NCI-H2227 (cell line): ENCODE results near the gene LRP1.

ENCODE experiments used
- DNase-seq: peaks from one replicate; lab custom pipeline; 2025; ENCODE audit not compliant: unreplicated experiment; lab: John Stamatoyannopoulos, UW

Gene LRP1

DNA sequence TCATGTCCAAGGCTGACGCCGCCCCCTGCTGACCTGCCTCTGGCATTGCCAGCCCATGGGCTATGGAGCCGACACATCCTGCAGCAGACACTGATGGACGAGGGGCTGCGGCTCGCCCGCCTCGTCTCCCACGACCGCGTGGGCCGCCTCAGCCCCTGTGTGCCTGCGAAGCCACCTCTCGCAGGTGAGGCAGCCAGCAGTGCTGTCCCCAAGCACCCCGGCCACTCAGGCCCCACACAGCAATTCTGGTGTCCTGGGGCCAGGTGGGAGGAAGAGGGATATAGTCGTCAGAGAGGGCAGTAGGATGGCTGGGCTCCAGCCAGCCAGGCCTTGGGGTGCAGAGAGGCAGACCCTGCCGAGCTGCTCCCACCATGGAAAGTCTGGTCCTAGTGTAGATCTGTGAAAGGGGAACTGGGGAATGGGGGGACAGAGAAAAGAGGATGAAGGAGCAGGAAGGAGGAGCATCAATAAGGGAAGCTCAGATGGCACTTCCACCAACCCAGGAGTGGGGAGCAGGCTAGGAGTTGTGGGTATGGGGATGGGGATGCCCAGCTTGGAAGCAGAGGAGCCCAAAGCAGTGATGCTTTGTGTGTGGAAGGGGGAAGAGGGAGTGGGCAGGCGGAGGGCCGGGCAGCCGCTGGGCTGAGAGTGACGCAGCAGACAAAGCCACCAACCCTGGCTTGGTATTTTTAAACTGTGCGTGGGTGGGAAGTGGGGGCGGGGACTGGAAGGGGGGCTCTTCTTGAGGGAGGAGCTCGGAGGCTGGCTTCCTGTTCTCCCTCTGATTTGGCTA lies 34.7 kb upstream of the LRP1 start:
- DNase-seq, result peak; percentile 66

DNA sequence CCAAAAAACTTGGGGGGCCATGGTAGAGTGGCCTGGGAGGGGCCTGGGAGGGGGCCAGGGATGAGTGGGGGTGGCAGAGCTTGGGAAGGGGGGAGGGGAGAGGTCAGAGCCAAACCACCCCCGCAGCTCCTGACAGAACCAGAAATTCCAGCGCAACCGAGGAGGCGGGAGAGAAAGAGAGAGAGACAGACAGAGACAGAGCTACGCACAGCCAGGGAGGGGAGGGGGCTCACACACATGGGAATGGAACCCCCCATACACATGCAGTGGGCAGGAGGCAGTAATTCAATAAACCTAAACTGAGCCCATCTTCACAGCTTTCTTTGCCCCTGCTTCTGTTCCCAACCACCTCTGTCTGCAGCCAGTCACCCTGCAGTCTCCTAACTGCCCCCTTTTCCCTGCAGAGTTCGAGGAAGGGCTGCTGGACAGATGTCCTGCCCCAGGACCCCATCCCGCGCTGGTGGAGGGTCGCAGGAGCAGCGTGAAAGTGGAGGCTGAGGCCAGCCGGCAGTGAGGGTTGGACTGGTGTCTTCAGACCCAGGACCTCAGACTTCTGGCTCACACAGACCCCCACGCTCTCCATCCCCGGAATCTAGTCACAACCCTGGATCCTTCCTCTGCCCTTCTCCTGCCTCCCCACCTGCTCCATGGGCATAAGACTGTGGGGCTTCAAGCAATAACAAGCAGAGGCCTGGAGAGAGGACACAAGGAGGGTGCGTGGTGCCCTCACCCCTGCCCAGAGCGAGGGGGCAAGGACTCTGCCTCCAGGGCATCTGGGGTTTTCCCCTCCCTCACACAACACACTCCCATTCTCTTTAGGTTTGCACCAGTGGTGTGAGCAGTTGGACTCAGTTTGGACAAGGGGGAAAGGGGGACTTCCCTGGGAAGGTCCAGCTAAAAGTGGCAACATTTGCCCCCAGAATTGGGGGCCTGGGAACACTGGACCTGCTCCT lies 33.8 kb upstream of the LRP1 start:
- no peak for DNase-seq

DNA sequence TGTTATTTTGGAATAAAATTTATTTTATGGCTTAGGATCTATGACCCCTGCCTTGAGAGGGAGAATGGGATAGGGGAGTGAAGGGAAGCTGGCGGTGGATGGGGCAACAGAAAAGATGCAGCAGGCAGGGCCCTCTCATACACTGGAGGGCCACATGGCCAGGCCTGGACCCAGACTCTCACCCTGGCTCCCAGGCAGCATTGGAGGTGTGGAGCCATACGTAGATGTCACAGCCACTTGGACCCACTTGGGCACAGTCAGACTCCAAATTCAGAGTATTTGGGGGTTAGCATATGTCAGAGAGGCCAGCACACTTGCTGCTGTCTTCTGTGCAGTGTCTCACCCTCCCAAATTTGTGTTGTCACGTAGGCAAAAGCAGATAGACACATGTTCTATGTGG lies 32.8 kb upstream of the LRP1 start:
- no peak for DNase-seq

DNA sequence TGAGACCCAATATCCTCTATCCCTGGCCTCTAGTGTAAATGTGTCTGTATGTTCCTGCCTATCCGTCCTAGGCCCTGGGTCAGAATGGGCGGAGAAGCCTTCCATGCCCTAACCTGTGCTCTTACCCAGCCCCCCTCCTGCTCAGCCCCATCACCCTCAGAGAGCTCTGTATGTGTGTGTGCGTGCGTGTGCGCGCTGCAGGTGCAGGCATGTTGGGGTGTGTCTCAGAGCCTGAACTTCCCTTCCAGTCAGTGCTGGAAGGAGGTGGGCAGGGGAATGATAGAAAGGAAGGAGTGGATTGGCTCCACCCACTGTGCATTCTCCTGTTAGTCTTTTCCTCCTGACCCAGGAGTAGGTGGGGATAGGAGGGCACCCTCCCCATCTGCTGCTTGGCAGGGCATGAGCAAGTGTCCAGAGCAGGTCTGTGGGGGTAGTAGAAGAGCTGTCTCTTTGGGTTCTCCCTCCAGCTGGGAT lies 32.1 kb upstream of the LRP1 start:
- DNase-seq, result peak; percentile 65

DNA sequence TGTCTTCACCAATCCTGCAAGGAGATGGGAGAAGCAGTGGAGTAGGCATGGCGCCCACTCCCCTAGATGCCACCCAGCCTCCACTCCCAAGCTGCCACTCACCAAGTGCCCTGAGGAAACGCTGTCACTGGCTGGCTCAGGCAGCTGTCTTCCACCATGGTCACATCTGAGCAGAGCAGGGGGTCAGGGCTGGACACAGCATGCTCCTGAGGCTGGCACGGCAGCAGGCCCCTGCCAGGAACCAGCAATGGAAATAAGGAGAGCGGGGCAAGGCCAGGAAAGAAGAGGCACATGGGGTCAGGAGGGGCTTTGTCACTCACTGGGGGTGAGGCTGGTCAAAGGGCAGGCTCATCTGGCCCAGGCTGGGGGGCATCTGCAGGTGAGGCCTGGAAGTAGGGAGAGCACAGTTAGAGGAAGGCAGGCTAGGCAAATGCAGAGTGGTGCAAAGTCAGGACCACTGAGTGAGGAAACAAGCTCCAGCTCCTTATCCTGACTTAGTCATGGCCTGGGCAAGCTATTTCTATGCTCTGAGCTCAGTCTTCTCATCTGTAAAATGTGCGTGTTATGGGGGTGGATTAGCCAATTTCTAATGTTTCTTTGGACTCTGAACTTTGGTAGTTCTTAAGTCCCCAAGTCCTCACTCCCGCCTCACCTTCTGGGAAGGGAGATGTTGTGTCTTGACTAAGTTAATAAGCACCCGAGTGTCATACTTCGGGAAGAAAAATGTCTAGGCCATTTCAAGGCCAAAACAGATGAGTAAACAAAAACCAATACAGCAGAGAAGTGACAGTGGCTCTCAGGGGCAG lies 31.3 kb upstream of the LRP1 start:
- DNase-seq, result no peak

DNA sequence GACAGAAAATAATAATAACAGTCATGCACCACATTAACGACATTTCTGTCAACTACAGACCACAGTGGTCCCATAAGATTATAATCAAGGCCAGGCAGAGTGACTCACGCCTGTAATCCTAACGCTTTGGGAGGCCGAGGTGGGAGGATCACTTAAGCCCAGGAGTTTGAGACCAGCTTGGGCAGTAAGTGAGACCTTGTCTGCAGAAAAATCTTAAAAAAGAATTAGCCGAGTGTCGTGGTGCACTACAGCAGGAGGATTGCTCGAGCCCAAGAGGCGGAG lies 30.8 kb upstream of the LRP1 start:
- no peak for DNase-seq

DNA sequence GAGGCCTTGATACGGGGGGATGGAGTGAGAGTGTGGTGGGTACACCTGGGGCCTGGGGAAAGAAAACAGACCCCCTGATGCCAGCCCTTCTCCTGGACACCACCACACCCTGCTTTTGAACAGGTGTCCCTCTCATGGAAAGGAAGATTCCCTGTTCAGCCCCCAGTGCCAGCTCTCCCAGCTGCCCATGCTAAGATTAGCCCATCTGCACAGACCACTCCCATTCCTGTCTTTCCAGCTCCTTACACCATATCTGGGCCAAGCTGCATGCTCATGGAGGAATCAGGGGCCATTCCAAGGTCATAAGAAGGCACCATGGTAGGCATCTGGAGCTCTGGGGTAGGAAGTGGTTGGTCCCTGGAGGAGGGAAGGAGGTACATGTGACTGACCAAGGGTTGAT lies 29.7 kb upstream of the LRP1 start:
- no peak for DNase-seq

DNA sequence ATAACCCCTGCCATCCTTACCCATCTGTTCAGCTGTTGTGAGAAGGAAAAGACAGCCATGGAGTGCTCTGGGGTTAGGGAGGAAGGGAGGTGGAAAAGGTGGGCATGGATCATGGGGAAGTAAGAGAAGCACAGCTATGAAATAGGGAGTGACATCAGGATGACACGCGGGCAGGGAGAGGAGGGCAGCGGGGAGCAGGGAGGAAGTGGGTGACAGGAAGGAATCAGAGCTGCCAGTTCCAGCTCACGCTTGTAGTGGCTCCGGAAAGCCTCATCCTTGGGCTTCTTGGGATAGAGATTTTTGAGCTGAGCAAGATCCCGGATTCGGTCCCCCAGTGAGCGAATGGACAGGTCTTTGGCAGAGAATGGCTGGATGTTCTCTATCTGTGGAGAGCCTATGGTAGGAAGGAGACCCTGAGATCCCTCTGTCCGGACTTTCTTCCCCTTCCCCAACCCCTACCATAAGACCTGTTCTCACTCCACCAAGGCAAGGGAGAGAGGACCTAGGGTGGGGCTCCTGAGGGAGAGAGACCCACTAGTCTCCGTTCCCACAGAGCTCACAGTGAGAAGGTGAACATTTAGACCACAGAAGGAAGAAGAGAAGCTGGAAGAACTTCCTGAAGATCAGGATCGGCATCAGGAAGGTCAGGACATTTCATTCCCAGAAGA lies 29.1 kb upstream of the LRP1 start:
- no peak for DNase-seq

DNA sequence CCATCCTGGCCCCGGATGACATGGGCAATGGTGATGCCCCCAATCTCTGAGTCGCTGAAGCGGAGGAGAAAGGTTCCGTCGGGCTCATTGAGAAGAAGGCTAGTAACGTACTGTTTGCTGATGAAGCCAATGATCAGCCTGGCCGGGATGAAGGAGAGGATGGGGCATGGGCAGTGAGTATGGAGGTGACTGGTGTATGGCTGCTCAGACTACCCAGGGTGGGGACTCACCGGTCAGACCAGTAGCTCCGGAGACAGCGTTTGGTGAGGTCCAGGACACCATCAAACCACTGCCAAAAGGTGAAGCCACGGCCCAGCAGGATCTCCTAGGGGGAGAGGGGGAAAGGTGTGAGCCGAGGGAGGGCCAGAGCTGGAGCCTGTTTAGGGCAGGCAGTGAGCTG lies 28.5 kb upstream of the LRP1 start:
- no peak for DNase-seq

DNA sequence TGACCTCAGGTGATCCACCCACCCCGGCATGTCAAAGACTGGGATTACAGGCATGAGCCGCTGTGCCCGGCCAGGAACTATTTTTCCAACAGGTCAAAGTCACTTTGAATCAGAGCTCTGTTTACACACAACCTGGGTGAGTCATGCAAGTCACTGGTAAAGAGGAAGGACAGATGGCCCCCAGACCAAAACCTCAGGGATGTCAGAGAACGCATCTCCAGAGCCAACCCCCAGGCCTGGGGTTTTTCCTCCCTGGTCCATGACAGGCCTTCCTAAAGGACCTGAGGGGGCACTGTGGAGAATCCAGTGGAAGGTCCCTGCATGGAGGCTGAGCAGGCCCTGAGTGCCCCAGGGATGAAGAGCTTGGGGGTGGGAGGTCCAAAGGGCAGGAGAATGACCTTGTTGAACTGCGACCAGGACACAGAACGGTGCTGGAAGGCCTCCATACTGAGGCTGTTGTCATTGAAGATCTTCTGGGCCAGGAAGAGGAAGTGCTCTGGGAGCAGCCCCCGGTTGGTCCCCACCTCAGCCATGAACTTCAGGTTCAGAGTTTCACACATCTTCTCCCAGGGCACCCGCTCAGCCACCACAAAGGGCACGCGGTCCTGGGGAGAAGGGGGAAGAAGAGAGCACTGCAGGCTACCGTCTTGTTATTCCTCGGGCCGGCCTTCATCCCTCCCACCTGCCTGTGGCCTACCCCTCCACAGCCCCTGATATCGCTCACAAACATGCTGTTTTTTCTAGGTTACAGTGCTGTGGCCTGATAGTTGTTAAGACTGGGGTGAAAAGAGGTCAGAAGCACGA lies 26.2 kb upstream of the LRP1 start:
- DNase-seq, result no peak

DNA sequence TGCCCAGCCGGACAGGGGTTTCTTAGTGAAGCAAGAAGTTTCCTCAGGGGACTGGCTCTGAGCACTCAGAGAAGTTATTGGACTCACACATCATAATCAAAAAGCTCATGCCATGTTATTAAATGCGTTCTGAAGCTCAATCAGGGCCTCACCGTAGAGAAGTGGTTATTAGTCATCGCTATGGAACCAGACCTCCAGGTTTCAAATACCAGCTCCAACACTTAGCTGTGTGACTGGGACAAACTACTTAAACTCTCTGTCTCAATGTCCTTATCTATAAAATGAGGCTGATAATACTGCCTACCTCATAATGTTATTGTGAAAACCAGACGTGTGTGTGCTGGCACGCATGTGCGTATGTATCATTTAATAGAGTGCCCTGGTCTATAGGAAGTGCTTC lies 24.4 kb upstream of the LRP1 start:
- no peak for DNase-seq

DNA sequence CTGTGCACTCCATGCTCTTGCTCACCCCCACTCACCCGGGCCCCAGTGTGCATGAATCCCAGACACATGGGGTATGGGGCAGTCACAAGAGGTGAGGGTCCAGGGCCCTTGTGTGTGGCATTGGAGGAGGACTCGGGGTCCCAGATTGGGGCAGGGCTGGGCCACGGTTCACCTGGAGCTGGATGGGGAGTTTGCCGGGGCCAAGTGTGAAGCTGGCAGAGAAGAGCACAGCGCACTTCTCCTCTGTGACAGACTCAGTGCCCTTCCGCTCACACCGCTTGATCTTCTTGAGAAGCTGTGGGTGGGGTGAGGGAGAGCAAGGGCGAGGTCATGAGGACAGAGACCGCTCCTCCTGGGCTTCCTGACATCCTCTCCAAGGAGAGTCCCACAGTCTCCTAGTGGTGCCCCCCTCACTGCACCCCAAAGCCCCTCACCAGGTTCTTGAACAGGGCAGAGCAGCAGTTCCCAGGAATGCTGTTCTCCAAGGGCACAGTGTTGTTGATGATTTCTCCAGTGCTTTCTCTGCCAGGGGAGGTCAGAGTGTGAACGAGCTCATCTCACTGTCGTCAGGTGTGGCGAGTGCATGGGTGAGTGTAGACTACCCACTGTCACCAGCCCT lies 23.9 kb upstream of the LRP1 start:
- no peak for DNase-seq

DNA sequence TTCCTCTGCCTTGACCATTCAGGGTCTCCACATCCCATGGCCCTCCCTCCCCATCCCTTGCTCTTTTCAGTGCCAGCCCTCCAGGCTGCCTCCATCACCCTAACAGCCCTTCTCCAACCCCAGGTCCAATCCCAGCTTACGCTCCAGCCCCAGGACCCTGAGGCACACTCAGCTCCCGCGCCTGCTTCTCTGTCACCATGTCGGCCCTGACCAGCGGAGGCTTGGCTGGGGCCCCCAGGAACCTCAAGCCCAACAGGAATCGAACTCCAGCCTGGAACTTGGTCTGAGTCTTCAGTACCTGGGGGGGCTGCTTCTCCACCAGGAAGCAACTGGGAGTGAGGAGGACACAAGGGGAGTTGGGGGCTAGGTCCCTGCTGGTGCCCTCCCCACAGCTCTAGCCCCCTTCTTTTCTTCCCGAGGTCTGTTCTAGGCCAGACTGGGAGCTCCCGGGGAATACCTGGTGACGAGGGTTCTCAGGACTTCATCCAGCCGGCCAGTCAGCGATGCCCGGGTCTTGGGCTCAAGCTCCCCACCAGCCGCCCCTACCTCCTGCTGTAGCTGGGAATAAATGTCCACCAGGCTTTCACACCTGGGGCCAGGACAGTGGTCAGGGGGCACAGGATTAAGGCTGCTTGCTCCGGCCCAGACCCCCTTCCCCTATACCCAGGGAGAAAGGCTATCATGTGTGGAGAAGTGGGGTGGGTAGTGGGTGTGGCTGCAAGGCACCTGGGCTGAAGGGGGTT lies 23.1 kb upstream of the LRP1 start:
- DNase-seq, result no peak

DNA sequence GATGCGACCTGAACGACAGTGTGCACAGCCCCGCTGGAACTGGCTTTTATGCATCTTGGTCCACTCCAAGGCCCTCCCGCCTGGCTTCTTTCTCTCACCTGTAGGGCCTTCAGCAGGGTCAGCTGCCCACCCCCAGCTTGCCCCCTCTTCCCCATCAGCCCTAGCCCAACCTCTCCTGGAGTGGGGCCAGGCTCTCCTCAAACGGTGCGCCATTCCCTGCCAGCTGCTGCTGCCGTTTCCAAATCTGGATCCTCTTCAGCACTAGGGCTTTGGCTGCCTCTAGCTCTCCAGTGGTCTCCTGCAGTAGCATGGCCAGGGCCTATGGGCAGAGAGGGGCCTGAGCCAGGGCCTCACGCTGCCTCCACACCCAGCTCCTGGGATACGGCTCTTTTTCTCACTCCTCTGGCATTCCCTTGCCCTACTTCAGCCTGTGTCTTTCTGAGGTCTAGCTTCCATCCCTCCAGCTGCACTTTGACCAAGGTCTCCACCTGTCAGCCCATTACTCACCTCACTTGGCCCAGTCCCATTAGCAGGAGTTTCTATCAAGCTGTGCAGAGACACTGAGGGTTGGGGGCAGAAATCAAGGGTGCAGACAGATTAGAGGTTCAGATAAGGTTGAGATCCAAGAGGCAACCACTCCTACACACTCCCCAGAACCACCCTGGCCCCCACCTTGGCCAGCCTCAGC lies 22.1 kb upstream of the LRP1 start:
- no peak for DNase-seq

DNA sequence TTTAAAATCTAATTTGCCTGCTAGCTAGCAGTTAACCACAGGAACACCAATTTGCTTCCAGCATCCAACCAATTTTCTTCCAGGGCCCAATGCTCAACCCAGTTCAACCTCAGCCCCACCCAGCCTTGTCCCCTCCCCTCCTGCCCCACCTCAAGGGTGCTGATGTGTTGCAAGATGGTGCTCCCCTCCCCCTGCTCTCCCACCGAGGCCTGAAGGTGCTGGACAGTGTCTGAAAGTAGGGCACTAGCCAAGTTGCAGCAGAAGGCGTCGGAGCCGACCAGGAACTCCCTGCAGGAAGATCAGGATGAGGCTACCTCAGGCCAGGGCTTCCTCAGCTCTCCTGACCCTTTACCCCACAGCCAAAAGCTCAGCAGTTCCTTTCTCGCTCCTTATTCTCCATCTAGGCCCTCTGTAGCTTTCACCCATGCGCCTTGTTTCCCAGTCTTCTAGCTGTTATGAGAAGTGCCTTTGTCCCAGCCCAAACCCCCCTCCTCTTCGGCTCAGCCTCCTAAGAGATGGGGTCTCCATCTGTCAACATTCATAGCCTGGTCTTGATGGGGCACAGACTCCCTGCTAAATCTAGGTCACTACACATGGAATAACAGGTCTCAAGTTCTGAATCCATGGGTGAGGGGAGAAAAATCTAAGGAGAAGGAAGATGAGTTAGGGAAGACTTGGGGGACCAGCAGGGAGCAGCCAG lies 20.7 kb upstream of the LRP1 start:
- no peak for DNase-seq

DNA sequence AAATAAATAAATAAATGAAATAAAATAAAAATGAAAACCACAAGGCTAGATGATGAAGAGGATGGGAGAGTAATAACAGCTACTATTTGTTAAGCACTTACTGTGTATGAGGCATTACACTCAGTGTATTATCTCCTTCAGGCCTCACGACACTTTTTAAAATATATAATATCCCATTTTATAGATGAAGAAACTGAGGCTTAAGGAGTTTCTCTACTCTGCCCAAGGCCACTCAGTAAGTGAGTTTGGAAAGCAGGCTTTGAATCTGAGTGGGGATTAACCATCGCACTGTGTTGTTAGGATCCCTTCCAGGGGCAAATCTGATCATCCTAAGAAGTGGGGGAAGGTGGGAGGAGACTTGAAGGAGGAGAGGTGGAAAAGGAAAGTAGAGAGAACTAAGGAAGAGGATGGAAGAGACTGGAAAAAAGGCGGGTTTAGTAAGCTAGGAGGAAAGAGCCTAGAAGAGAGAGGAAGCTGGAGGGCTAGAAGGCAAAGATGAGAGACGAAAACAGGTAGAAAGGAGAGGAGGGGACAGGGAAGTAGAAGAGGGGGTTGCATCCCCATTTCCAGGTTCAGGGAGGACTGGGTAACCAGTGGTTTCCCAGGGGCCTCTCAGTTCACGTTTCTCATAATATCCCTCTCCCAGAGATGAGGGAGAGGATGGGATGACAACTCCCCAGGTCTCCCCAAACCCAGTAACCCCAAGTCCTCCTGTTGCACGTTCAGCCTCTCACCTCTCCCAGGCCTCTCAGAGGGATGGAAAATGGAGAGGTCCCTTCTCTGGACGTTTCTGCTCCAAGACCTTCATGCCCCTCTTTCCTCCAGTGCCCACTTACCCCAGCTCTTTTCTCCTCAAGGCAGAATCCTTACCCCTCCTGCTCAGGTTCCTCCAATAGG lies 18.8 kb upstream of the LRP1 start:
- DNase-seq, result no peak
